ENCODE data around the gene RPF1.

- TF ChIP-seq USF2 (CRISPR knock-in tag; IDR thresholded peaks at IDR 0.05), result no peak
- TF ChIP-seq, protein P1, sequence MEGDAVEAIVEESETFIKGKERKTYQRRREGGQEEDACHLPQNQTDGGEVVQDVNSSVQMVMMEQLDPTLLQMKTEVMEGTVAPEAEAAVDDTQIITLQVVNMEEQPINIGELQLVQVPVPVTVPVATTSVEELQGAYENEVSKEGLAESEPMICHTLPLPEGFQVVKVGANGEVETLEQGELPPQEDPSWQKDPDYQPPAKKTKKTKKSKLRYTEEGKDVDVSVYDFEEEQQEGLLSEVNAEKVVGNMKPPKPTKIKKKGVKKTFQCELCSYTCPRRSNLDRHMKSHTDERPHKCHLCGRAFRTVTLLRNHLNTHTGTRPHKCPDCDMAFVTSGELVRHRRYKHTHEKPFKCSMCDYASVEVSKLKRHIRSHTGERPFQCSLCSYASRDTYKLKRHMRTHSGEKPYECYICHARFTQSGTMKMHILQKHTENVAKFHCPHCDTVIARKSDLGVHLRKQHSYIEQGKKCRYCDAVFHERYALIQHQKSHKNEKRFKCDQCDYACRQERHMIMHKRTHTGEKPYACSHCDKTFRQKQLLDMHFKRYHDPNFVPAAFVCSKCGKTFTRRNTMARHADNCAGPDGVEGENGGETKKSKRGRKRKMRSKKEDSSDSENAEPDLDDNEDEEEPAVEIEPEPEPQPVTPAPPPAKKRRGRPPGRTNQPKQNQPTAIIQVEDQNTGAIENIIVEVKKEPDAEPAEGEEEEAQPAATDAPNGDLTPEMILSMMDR (IDR thresholded peaks at IDR 0.05), result no peak
- no peak for TF ChIP-seq CREB1 (CRISPR knock-in tag; IDR thresholded peaks at IDR 0.05)
- no peak for TF ChIP-seq GTF2I (CRISPR knock-in tag; conservative IDR thresholded peaks at IDR 0.05)
- no peak for TF ChIP-seq FOXJ3 (CRISPR knock-in tag; IDR thresholded peaks at IDR 0.05; ENCODE audit: borderline replicate concordance)
- no peak for TF ChIP-seq JUN (CRISPR knock-in tag; IDR thresholded peaks at IDR 0.05)
- no peak for TF ChIP-seq HMGA2 (CRISPR knock-in tag; IDR thresholded peaks at IDR 0.05)
- TF ChIP-seq ESRRA (CRISPR knock-in tag; IDR thresholded peaks at IDR 0.05; ENCODE audit: borderline replicate concordance), result no peak
- TF ChIP-seq ZNF219 (CRISPR knock-in tag; IDR thresholded peaks at IDR 0.05; ENCODE audit: borderline replicate concordance), result no peak
- TF ChIP-seq ZNF396 (CRISPR knock-in tag; IDR thresholded peaks at IDR 0.05; ENCODE audit: borderline replicate concordance), result no peak
- no peak for TF ChIP-seq ZNF416 (CRISPR knock-in tag; IDR thresholded peaks at IDR 0.05)
- no peak for TF ChIP-seq ATF3 (CRISPR knock-in tag; conservative IDR thresholded peaks at IDR 0.05)
These were observed 44.1 kb upstream of the RPF1 start for GRCh38 chr1:84434801-84435549.

All from WTC11 (cell line).